ENCODE data around the gene SHB.

SHB gene

GRCh38 chr9:38068701-38069628, at the start of gene SHB:
Gene SHB, minus strand, starts transcription at chr9:38069227. Its CDS starts 582 bp downstream, at chr9:38068645.
- DNase-seq = peak; percentile 79

GRCh38 chr9:38117651-38118050, 48.6 kb upstream of the SHB start:
- no peak for DNase-seq

- no peak for DNase-seq
Measured at GRCh38 chr9:38114905-38115304, 45.9 kb upstream of the SHB start.

GRCh38 chr9:38112456-38112855, 43.4 kb upstream of the SHB start:
- DNase-seq = no peak

GRCh38 chr9:38112049-38112448, 43.0 kb upstream of the SHB start:
- DNase-seq = peak; percentile 13

GRCh38 chr9:38110476-38110875, 41.4 kb upstream of the SHB start:
- DNase-seq = peak; percentile 58

- no peak for DNase-seq
Measured at GRCh38 chr9:38109601-38110000, 40.6 kb upstream of the SHB start.

GRCh38 chr9:38108326-38108725, 39.3 kb upstream of the SHB start:
- no peak for DNase-seq

GRCh38 chr9:38107811-38108304, 38.8 kb upstream of the SHB start:
- DNase-seq = no peak

- DNase-seq = no peak
Measured at GRCh38 chr9:38107405-38107804, 38.4 kb upstream of the SHB start.

- no peak for DNase-seq
Measured at GRCh38 chr9:38106488-38106887, 37.5 kb upstream of the SHB start.

GRCh38 chr9:38103340-38103739, 34.3 kb upstream of the SHB start:
- no peak for DNase-seq

GRCh38 chr9:38101423-38101822, 32.4 kb upstream of the SHB start:
- DNase-seq = no peak

- no peak for DNase-seq
Measured at GRCh38 chr9:38096238-38096805, 27.3 kb upstream of the SHB start.

GRCh38 chr9:38094165-38094564, 25.1 kb upstream of the SHB start:
- no peak for DNase-seq

- no peak for DNase-seq
Measured at GRCh38 chr9:38092656-38093055, 23.6 kb upstream of the SHB start.

- DNase-seq = no peak
Measured at GRCh38 chr9:38092200-38092524, 23.1 kb upstream of the SHB start.

GRCh38 chr9:38091310-38092199, 22.5 kb upstream of the SHB start:
- DNase-seq = no peak

- DNase-seq = no peak
Measured at GRCh38 chr9:38090170-38090569, 21.1 kb upstream of the SHB start.

GRCh38 chr9:38089387-38090165, 20.5 kb upstream of the SHB start:
- DNase-seq = no peak

GRCh38 chr9:38088006-38088925, 19.2 kb upstream of the SHB start:
- no peak for DNase-seq

Data from kidney glomerular epithelial cell (primary cell).